ENCODE measurements around the gene GPRASP3. TPM values are rescaled to one million over a fixed set of nuclear protein-coding genes. Genes with fewer than 3 reads are reported as not detected.
A peak's percentile ranks its signal among the peaks of the same experiment; 100 is the strongest.

GPRASP3 gene
- total RNA-seq, 2 donors from 2014 or later = 3.7 to 4.0 TPM

- no peaks in the 10 kb centered on the region for H3K36me3 ChIP-seq
- DNase-seq = no peak
- no peaks in the 10 kb centered on the region for H3K4me1 ChIP-seq
- no peak overlapping the region for H3K27ac ChIP-seq
- no peaks in the 10 kb centered on the region for H3K27me3 ChIP-seq
- TF ChIP-seq CTCF (IDR thresholded peaks at IDR 0.05) = no peak
- intact Hi-C loops (cut with DNase I) = no loop called here
- no peak overlapping the region for H3K4me3 ChIP-seq
- no peak overlapping the region for H3K9ac ChIP-seq (ENCODE audit: low read depth in 2 of 2, low read length in 2 of 2)
- no peaks in the 10 kb centered on the region for H3K9me3 ChIP-seq
These were observed 44.7 kb downstream of the GPRASP3 start for GRCh38 chrX:102765217-102765616.

- Histone ChIP-seq H3K27me3 (no peaks in the 10 kb centered on the region), H3K27ac (no peak overlapping the region), H3K36me3 (no peaks in the 10 kb centered on the region), H3K4me3 (no peak overlapping the region), H3K4me1 (no peaks in the 10 kb centered on the region), H3K9ac (ENCODE audit: low read depth in 2 of 2, low read length in 2 of 2) (no peak overlapping the region), H3K9me3 (no peaks in the 10 kb centered on the region)
- intact Hi-C loops (cut with DNase I) = no loop called here
- no peak for TF ChIP-seq CTCF (IDR thresholded peaks at IDR 0.05)
- DNase-seq = no peak
These were observed 45.3 kb downstream of the GPRASP3 start for GRCh38 chrX:102765809-102766208.

- H3K27ac ChIP-seq = no peak overlapping the region
- H3K36me3 ChIP-seq = no peaks in the 10 kb centered on the region
- no peak overlapping the region for H3K4me3 ChIP-seq
- no peak for DNase-seq
- H3K9ac ChIP-seq (ENCODE audit: low read depth in 2 of 2, low read length in 2 of 2) = no peak overlapping the region
- no peaks in the 10 kb centered on the region for H3K4me1 ChIP-seq
- no peaks in the 10 kb centered on the region for H3K27me3 ChIP-seq
- no peaks in the 10 kb centered on the region for H3K9me3 ChIP-seq
- intact Hi-C loops (cut with DNase I) = no loop called here
- TF ChIP-seq CTCF (IDR thresholded peaks at IDR 0.05) = no peak
These were observed 46.7 kb downstream of the GPRASP3 start for GRCh38 chrX:102767287-102767686.

GRCh38 chrX:102768987-102769761 lies 48.6 kb downstream of the GPRASP3 start:
- no peaks in the 10 kb centered on the region for H3K27me3 ChIP-seq
- H3K4me1 ChIP-seq = no peaks in the 10 kb centered on the region
- intact Hi-C loops (cut with DNase I) = no loop called here
- H3K9ac ChIP-seq (ENCODE audit: low read depth in 2 of 2, low read length in 2 of 2) = peak overlapping the region; percentile 62 to 66
- H3K4me3 ChIP-seq = peak overlapping the region; percentile 49
- peak; percentile 87 for DNase-seq
- H3K27ac ChIP-seq = no peak overlapping the region
- no peaks in the 10 kb centered on the region for H3K9me3 ChIP-seq
- TF ChIP-seq CTCF (IDR thresholded peaks at IDR 0.05) = no peak
- H3K36me3 ChIP-seq = no peaks in the 10 kb centered on the region

Other genes with a start within 250 kb of the GPRASP3 start
- gene TCP11X2, start 248.9 kb upstream of the GPRASP3 start, total RNA-seq = not detected
- under 1 TPM in 1 of 2 donors, not detected in 1; 0.88 TPM for gene TMSB15A, start 204.0 kb upstream of the GPRASP3 start, total RNA-seq
- 10 to 100 TPM; 10.5 to 15.3 TPM for gene ARMCX5, start 121.2 kb upstream of the GPRASP3 start, total RNA-seq
- 1 to 10 TPM; 2.5 to 3.7 TPM for gene GPRASP1, start 69.3 kb upstream of the GPRASP3 start, total RNA-seq
- 1 to 10 TPM; 2.2 to 4.6 TPM for gene GPRASP2, start 8.3 kb upstream of the GPRASP3 start, total RNA-seq
- gene RAB40AL, start 216.5 kb downstream of the GPRASP3 start, total RNA-seq = under 1 TPM in 1 of 2 donors, not detected in 1; 0.74 TPM